WTC11 (cell line): Measurements from ENCODE around the gene IFRD1. TPM values are rescaled to one million over a fixed set of nuclear protein-coding genes. Genes with fewer than 3 reads are reported as not detected.

Experiments used
- ATAC-seq: fragments of 200-7000 bp; cut with Tn5 transposase; 2 replicates; pipeline ENCODE4 v1.10.0; 2021; ENCODE audit warnings: mild to moderate bottlenecking, moderate library complexity
- CTCF ChIA-PET: fragments of 300-600 bp; sonication (Branson Sonifier 250); formaldehyde crosslinking; loops from one replicate; lab custom pipeline; 2021; ENCODE audit warnings: antibody characterized with exemption; lab: Charles Lee
- POLR2A ChIA-PET: fragments of 350-600 bp; sonication (Branson Sonifier 250); formaldehyde crosslinking; loops from one replicate; lab custom pipeline; 2021; ENCODE audit warnings: antibody characterized with exemption; lab: Charles Lee
- DNase-seq: peaks from one replicate; pipeline ENCODE4 v3.0.0; 2021; ENCODE audit warnings: low spot score
- H3K27ac Mint-ChIP-seq: 2 replicates; pipeline ENCODE4 v1.8.0; 2021; ENCODE audit warnings: mixed read lengths
- H3K27me3 Mint-ChIP-seq: 2 replicates; pipeline ENCODE4 v1.8.0; 2021; ENCODE audit warnings: low read depth, mild to moderate bottlenecking, moderate library complexity, mixed read lengths
- H3K36me3 Mint-ChIP-seq: 2 replicates; pipeline ENCODE4 v1.8.0; 2021; ENCODE audit warnings: mixed read lengths
- H3K4me1 Mint-ChIP-seq: 2 replicates; pipeline ENCODE4 v1.8.0; 2022; ENCODE audit warnings: mixed read lengths
- H3K4me3 Mint-ChIP-seq: 2 replicates; pipeline ENCODE4 v1.8.0; 2021; ENCODE audit warnings: mild to moderate bottlenecking, moderate library complexity, mixed read lengths
- H3K9me3 Mint-ChIP-seq: 2 replicates; pipeline ENCODE4 v1.8.0; 2021; ENCODE audit warnings: mixed read lengths
- CREB1 ChIP-seq: sonication (generic); formaldehyde crosslinking; IDR thresholded peaks from 2 replicates; pipeline ENCODE4 v1.8.0; 2023; ENCODE audit warnings: mild to moderate bottlenecking, missing genetic modification reagents
- CTCF ChIP-seq: fragments of 200-600 bp; IDR thresholded peaks from 2 replicates; pipeline ENCODE4 v1.8.0; 2022; ENCODE audit warnings: antibody characterized with exemption
- E2F1 ChIP-seq: sonication (generic); formaldehyde crosslinking; IDR thresholded peaks from 2 replicates; pipeline ENCODE4 v1.8.0; 2022; ENCODE audit warnings: mild to moderate bottlenecking, missing genetic modification reagents
- FOXK1 ChIP-seq: sonication (generic); formaldehyde crosslinking; IDR thresholded peaks from 2 replicates; pipeline ENCODE4 v1.8.0; 2022; ENCODE audit warnings: mild to moderate bottlenecking, moderate library complexity, missing genetic modification reagents
- FOXP1 ChIP-seq: sonication (generic); formaldehyde crosslinking; IDR thresholded peaks from 2 replicates; pipeline ENCODE4 v1.8.0; 2022; ENCODE audit warnings: missing genetic modification reagents, mild to moderate bottlenecking, moderate library complexity, borderline replicate concordance
- NR1H2 ChIP-seq: sonication (generic); formaldehyde crosslinking; IDR thresholded peaks from 2 replicates; pipeline ENCODE4 v1.9.0; 2021; ENCODE audit warnings: mild to moderate bottlenecking, moderate library complexity, missing genetic modification reagents
- NR3C1 ChIP-seq: sonication (generic); formaldehyde crosslinking; conservative IDR thresholded peaks from 2 replicates; pipeline ENCODE4 v1.8.1; 2023; ENCODE audit warnings: low read depth, mild to moderate bottlenecking, missing genetic modification reagents
- USF1 ChIP-seq: sonication (generic); formaldehyde crosslinking; IDR thresholded peaks from 2 replicates; pipeline ENCODE4 v1.8.0; 2022; ENCODE audit warnings: mild to moderate bottlenecking, missing genetic modification reagents
- ZNF121 ChIP-seq: sonication (generic); formaldehyde crosslinking; IDR thresholded peaks from 2 replicates; pipeline ENCODE4 v1.8.0; 2023; ENCODE audit warnings: missing genetic modification reagents
- ZNF138 ChIP-seq: sonication (generic); formaldehyde crosslinking; conservative IDR thresholded peaks from 2 replicates; pipeline ENCODE4 v1.8.1; 2022; ENCODE audit warnings: mild to moderate bottlenecking, moderate library complexity, missing genetic modification reagents
- ZNF263 ChIP-seq: sonication (generic); formaldehyde crosslinking; IDR thresholded peaks from 2 replicates; pipeline ENCODE4 v1.8.1; 2022; ENCODE audit warnings: low read depth, mild to moderate bottlenecking, moderate library complexity, missing genetic modification reagents
- total RNA-seq: library from RNA; stranded (reverse); gene quantifications from 3 replicates; pipeline ENCODE4 v1.2.3, GENCODE V29; 2021
- TF ChIP-seq, protein P1 (sequence below): sonication (generic); formaldehyde crosslinking; conservative IDR thresholded peaks from 2 replicates; pipeline ENCODE4 v1.8.1; 2022; ENCODE audit warnings: mild to moderate bottlenecking, missing genetic modification reagents
- TF ChIP-seq, protein P2 (sequence below): sonication (generic); formaldehyde crosslinking; IDR thresholded peaks from 2 replicates; pipeline ENCODE4 v1.8.1; 2022; ENCODE audit warnings: mild to moderate bottlenecking, missing genetic modification reagents, moderate library complexity, borderline replicate concordance
- TF ChIP-seq, protein P3 (sequence below): fragments of 250-450 bp; sonication (Bioruptor Pico); IDR thresholded peaks from 2 replicates; pipeline ENCODE4 v1.8.0; 2021; ENCODE audit warnings: mild to moderate bottlenecking
- TF ChIP-seq, protein P4 (sequence below): sonication (generic); formaldehyde crosslinking; IDR thresholded peaks from 2 replicates; pipeline ENCODE4 v1.8.1; 2022; ENCODE audit warnings: mild to moderate bottlenecking, moderate library complexity, missing genetic modification reagents
- TF ChIP-seq, protein P5 (sequence below): sonication (generic); formaldehyde crosslinking; IDR thresholded peaks from 2 replicates; pipeline ENCODE4 v1.8.0; 2023; ENCODE audit warnings: mild to moderate bottlenecking, missing genetic modification reagents
- TF ChIP-seq, protein P6 (sequence below): fragments of 250-450 bp; sonication (Bioruptor Pico); IDR thresholded peaks from 2 replicates; pipeline ENCODE4 v1.9.0; 2021; ENCODE audit warnings: mild to moderate bottlenecking, borderline replicate concordance
- TF ChIP-seq, protein P7 (sequence below): sonication (generic); formaldehyde crosslinking; IDR thresholded peaks from 2 replicates; pipeline ENCODE4 v1.8.0; 2022; ENCODE audit warnings: mild to moderate bottlenecking, missing genetic modification reagents

IFRD1 gene
- total RNA-seq, 1 experiment from 2014 or later: 31.2 TPM

DNA sequence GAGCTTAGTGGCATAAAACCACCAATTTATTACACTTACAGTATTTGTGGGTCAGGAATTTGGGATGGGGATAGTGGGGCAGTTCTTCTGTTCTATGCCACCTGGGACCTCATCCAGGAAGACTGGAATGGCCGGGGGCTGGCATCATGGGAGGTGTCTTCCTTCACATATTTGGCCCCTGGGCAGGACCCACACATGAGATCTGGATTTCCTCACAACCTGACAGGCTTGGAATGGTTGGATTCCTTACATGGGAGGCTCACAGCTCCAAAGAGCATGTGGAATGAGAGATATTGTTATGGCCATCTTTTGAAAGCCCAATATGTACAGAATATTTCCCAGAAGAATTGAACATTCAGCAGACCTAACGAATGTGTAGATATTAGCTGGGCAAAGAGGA lies 52.4 kb downstream of the IFRD1 start (continued):
- no peak for TF ChIP-seq USF1
- no peak for TF ChIP-seq CTCF

GRCh38 chr7:112503361-112503972 lies 53.2 kb downstream of the IFRD1 start:
- H3K27me3 Mint-ChIP-seq: no peaks in the 10 kb centered on the region
- H3K27ac Mint-ChIP-seq: no peak overlapping the region
- ATAC-seq: no peak
- POLR2A ChIA-PET: no interaction called here
- no peaks in the 10 kb centered on the region for H3K36me3 Mint-ChIP-seq
- TF ChIP-seq NR1H2 (CRISPR knock-in tag) (no peak), CREB1 (CRISPR knock-in tag) (no peak), NR3C1 (CRISPR knock-in tag) (no peak), ZNF263 (CRISPR knock-in tag) (no peak), ZNF138 (CRISPR knock-in tag) (no peak), ZNF121 (CRISPR knock-in tag) (no peak), FOXP1 (no peak), E2F1 (CRISPR knock-in tag) (no peak), FOXK1 (CRISPR knock-in tag) (no peak)
- TF ChIP-seq, protein P1, sequence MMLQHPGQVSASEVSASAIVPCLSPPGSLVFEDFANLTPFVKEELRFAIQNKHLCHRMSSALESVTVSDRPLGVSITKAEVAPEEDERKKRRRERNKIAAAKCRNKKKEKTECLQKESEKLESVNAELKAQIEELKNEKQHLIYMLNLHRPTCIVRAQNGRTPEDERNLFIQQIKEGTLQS: no peak
- TF ChIP-seq, protein P2, sequence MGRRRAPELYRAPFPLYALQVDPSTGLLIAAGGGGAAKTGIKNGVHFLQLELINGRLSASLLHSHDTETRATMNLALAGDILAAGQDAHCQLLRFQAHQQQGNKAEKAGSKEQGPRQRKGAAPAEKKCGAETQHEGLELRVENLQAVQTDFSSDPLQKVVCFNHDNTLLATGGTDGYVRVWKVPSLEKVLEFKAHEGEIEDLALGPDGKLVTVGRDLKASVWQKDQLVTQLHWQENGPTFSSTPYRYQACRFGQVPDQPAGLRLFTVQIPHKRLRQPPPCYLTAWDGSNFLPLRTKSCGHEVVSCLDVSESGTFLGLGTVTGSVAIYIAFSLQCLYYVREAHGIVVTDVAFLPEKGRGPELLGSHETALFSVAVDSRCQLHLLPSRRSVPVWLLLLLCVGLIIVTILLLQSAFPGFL (CRISPR knock-in tag): no peak
- TF ChIP-seq, protein P3, sequence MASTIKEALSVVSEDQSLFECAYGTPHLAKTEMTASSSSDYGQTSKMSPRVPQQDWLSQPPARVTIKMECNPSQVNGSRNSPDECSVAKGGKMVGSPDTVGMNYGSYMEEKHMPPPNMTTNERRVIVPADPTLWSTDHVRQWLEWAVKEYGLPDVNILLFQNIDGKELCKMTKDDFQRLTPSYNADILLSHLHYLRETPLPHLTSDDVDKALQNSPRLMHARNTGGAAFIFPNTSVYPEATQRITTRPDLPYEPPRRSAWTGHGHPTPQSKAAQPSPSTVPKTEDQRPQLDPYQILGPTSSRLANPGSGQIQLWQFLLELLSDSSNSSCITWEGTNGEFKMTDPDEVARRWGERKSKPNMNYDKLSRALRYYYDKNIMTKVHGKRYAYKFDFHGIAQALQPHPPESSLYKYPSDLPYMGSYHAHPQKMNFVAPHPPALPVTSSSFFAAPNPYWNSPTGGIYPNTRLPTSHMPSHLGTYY (CRISPR knock-in tag): no peak
- TF ChIP-seq, protein P4, sequence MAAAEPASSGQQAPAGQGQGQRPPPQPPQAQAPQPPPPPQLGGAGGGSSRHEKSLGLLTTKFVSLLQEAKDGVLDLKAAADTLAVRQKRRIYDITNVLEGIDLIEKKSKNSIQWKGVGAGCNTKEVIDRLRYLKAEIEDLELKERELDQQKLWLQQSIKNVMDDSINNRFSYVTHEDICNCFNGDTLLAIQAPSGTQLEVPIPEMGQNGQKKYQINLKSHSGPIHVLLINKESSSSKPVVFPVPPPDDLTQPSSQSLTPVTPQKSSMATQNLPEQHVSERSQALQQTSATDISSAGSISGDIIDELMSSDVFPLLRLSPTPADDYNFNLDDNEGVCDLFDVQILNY (CRISPR knock-in tag): no peak
- TF ChIP-seq, protein P5, sequence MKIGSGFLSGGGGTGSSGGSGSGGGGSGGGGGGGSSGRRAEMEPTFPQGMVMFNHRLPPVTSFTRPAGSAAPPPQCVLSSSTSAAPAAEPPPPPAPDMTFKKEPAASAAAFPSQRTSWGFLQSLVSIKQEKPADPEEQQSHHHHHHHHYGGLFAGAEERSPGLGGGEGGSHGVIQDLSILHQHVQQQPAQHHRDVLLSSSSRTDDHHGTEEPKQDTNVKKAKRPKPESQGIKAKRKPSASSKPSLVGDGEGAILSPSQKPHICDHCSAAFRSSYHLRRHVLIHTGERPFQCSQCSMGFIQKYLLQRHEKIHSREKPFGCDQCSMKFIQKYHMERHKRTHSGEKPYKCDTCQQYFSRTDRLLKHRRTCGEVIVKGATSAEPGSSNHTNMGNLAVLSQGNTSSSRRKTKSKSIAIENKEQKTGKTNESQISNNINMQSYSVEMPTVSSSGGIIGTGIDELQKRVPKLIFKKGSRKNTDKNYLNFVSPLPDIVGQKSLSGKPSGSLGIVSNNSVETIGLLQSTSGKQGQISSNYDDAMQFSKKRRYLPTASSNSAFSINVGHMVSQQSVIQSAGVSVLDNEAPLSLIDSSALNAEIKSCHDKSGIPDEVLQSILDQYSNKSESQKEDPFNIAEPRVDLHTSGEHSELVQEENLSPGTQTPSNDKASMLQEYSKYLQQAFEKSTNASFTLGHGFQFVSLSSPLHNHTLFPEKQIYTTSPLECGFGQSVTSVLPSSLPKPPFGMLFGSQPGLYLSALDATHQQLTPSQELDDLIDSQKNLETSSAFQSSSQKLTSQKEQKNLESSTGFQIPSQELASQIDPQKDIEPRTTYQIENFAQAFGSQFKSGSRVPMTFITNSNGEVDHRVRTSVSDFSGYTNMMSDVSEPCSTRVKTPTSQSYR (CRISPR knock-in tag): no peak
- TF ChIP-seq, protein P6, sequence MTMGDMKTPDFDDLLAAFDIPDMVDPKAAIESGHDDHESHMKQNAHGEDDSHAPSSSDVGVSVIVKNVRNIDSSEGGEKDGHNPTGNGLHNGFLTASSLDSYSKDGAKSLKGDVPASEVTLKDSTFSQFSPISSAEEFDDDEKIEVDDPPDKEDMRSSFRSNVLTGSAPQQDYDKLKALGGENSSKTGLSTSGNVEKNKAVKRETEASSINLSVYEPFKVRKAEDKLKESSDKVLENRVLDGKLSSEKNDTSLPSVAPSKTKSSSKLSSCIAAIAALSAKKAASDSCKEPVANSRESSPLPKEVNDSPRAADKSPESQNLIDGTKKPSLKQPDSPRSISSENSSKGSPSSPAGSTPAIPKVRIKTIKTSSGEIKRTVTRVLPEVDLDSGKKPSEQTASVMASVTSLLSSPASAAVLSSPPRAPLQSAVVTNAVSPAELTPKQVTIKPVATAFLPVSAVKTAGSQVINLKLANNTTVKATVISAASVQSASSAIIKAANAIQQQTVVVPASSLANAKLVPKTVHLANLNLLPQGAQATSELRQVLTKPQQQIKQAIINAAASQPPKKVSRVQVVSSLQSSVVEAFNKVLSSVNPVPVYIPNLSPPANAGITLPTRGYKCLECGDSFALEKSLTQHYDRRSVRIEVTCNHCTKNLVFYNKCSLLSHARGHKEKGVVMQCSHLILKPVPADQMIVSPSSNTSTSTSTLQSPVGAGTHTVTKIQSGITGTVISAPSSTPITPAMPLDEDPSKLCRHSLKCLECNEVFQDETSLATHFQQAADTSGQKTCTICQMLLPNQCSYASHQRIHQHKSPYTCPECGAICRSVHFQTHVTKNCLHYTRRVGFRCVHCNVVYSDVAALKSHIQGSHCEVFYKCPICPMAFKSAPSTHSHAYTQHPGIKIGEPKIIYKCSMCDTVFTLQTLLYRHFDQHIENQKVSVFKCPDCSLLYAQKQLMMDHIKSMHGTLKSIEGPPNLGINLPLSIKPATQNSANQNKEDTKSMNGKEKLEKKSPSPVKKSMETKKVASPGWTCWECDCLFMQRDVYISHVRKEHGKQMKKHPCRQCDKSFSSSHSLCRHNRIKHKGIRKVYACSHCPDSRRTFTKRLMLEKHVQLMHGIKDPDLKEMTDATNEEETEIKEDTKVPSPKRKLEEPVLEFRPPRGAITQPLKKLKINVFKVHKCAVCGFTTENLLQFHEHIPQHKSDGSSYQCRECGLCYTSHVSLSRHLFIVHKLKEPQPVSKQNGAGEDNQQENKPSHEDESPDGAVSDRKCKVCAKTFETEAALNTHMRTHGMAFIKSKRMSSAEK (CRISPR knock-in tag): no peak
- TF ChIP-seq, protein P7, sequence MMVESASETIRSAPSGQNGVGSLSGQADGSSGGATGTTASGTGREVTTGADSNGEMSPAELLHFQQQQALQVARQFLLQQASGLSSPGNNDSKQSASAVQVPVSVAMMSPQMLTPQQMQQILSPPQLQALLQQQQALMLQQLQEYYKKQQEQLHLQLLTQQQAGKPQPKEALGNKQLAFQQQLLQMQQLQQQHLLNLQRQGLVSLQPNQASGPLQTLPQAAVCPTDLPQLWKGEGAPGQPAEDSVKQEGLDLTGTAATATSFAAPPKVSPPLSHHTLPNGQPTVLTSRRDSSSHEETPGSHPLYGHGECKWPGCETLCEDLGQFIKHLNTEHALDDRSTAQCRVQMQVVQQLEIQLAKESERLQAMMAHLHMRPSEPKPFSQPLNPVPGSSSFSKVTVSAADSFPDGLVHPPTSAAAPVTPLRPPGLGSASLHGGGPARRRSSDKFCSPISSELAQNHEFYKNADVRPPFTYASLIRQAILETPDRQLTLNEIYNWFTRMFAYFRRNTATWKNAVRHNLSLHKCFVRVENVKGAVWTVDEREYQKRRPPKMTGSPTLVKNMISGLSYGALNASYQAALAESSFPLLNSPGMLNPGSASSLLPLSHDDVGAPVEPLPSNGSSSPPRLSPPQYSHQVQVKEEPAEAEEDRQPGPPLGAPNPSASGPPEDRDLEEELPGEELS (CRISPR knock-in tag): no peak
- TF ChIP-seq, all 79 proteins: peak for 0
- Mint-ChIP-seq H3K4me1 (no peaks in the 10 kb centered on the region), H3K9me3 (no peaks in the 10 kb centered on the region), H3K4me3 (no peak overlapping the region)
- CTCF ChIA-PET: interaction anchor here (0.6 kb wide), 1 partner anchor 13 kb away, joined by 3 read pairs; no protein-coding TSS in a partner anchor
- DNase-seq: no peak
